OCI-LY1 (cell line): ENCODE results near the gene HIRA.

ENCODE experiments used
- H2AFZ ChIP-seq: fragments of 200-600 bp; sonication (generic), shearing (Covaris generic); 2 replicates; pipeline ENCODE4 v1.6.0; 2014; ENCODE audit warnings: antibody characterized with exemption, mild to moderate bottlenecking, low read length
- H3F3A ChIP-seq: fragments of 200-600 bp; sonication (generic), shearing (Covaris generic); 2 replicates; pipeline ENCODE4 v1.6.0; 2014; ENCODE audit warnings: mild to moderate bottlenecking, antibody characterized with exemption, low read length, moderate library complexity; ENCODE audit not compliant: insufficient read depth
- H3K27ac ChIP-seq: fragments of 200-600 bp; sonication (generic); 2 replicates; pipeline ENCODE4 v1.5.1; 2014; ENCODE audit warnings: low read length, mixed run types, mild to moderate bottlenecking, low read depth; ENCODE audit not compliant: poor library complexity, severe bottlenecking
- H3K27me3 ChIP-seq: fragments of 200-600 bp; sonication (generic); 2 replicates; pipeline ENCODE4 v1.6.0; 2014; ENCODE audit warnings: antibody characterized with exemption, mild to moderate bottlenecking, low read length, moderate library complexity; ENCODE audit not compliant: insufficient read depth
- H3K36me3 ChIP-seq: fragments of 200-600 bp; sonication (generic); 2 replicates; pipeline ENCODE4 v1.6.1; 2014; ENCODE audit warnings: mild to moderate bottlenecking, antibody characterized with exemption, low read length, moderate library complexity, mixed read lengths; ENCODE audit not compliant: insufficient read depth
- H3K4me1 ChIP-seq: fragments of 200-600 bp; sonication (generic); 2 replicates; pipeline ENCODE4 v1.5.1; 2014; ENCODE audit warnings: mild to moderate bottlenecking, low read length, moderate library complexity; ENCODE audit not compliant: insufficient read depth, severe bottlenecking
- H3K4me2 ChIP-seq: fragments of 200-600 bp; sonication (generic), shearing (Covaris generic); 2 replicates; pipeline ENCODE4 v1.6.1; 2014; ENCODE audit warnings: low read length
- H3K4me3 ChIP-seq: fragments of 200-600 bp; sonication (generic); 2 replicates; pipeline ENCODE4 v1.5.1; 2014; ENCODE audit warnings: low read length, low read depth, mild to moderate bottlenecking, mixed read lengths; ENCODE audit not compliant: poor library complexity, severe bottlenecking
- H3K79me2 ChIP-seq: fragments of 200-600 bp; shearing (Covaris generic); 2 replicates; pipeline ENCODE4 v1.6.1; 2016; ENCODE audit warnings: mixed run types, low read length, mixed read lengths; ENCODE audit not compliant: insufficient read depth
- H3K9ac ChIP-seq: fragments of 200-600 bp; sonication (generic), shearing (Covaris generic); 2 replicates; pipeline ENCODE4 v1.6.1; 2014; ENCODE audit warnings: mild to moderate bottlenecking, low read length, mixed read lengths
- H3K9me2 ChIP-seq: fragments of 200-600 bp; sonication (generic), shearing (Covaris generic); 2 replicates; pipeline ENCODE4 v1.6.1; 2014; ENCODE audit warnings: low read depth, mild to moderate bottlenecking, low read length, mixed read lengths
- H3K9me3 ChIP-seq: fragments of 200-600 bp; shearing (Covaris generic); 2 replicates; pipeline ENCODE4 v1.6.1; 2014; ENCODE audit warnings: low read length, mixed read lengths
- H4K20me1 ChIP-seq: fragments of 200-600 bp; sonication (generic), shearing (Covaris generic); 2 replicates; pipeline ENCODE4 v1.6.0; 2016; ENCODE audit warnings: mild to moderate bottlenecking, low read length; ENCODE audit not compliant: insufficient read depth
- EZH2 ChIP-seq: fragments of 200-600 bp; sonication (generic), shearing (Covaris generic); IDR thresholded peaks from 2 replicates; pipeline ENCODE4 v1.8.0; 2017; ENCODE audit warnings: borderline replicate concordance, mixed run types, mild to moderate bottlenecking, antibody characterized with exemption, low read length, moderate library complexity, mixed read lengths
- TF ChIP-seq, protein P1 (sequence below): fragments of 200-600 bp; sonication (generic), shearing (Covaris generic); IDR thresholded peaks from 2 replicates; pipeline ENCODE4 v1.5.1; 2017; ENCODE audit warnings: mild to moderate bottlenecking, antibody characterized with exemption, low read length, moderate library complexity, mixed read lengths

HIRA gene

DNA sequence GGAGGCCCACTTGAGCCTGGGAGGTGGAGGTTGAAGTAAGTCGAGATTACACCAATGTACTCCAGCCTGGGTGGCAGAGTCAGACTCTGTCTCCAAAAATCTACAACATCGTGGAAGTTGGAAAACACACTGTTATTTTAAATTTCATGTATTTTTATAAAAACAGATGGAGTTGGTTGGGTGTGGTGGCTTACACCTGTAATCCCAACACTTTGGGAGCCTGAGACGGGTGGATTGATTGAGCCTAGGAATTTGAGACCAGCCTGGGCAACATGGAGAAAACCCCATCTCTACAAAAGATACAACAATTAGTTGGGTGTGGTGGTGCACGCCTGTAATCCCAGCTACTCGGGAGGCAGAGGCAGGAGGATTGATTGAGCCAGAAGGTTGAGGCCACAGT lies 88.1 kb downstream of the HIRA start:
- no peak overlapping the region for H2AFZ ChIP-seq
- no peak overlapping the region for H3K4me3 ChIP-seq
- no peak for TF ChIP-seq EZH2
- TF ChIP-seq, protein P1, sequence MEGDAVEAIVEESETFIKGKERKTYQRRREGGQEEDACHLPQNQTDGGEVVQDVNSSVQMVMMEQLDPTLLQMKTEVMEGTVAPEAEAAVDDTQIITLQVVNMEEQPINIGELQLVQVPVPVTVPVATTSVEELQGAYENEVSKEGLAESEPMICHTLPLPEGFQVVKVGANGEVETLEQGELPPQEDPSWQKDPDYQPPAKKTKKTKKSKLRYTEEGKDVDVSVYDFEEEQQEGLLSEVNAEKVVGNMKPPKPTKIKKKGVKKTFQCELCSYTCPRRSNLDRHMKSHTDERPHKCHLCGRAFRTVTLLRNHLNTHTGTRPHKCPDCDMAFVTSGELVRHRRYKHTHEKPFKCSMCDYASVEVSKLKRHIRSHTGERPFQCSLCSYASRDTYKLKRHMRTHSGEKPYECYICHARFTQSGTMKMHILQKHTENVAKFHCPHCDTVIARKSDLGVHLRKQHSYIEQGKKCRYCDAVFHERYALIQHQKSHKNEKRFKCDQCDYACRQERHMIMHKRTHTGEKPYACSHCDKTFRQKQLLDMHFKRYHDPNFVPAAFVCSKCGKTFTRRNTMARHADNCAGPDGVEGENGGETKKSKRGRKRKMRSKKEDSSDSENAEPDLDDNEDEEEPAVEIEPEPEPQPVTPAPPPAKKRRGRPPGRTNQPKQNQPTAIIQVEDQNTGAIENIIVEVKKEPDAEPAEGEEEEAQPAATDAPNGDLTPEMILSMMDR, result no peak
- H3K9ac ChIP-seq, result no peak overlapping the region
- H3K4me2 ChIP-seq, result no peak overlapping the region
- H3K27ac ChIP-seq, result no peak overlapping the region
- H3K4me1 ChIP-seq, result no peaks in the 10 kb centered on the region
- H3K9me3 ChIP-seq, result peaks cover under 1% of the 10 kb centered on the region; the same call in 1 of the 2 replicates
- H3K79me2 ChIP-seq, result no peaks in the 10 kb centered on the region
- H3K9me2 ChIP-seq, result no peaks in the 10 kb centered on the region
- no peaks in the 10 kb centered on the region for H3K27me3 ChIP-seq
- H4K20me1 ChIP-seq, result no peaks in the 10 kb centered on the region
- no peaks in the 10 kb centered on the region for H3F3A ChIP-seq
- peaks cover 96% of the 10 kb centered on the region for H3K36me3 ChIP-seq

DNA sequence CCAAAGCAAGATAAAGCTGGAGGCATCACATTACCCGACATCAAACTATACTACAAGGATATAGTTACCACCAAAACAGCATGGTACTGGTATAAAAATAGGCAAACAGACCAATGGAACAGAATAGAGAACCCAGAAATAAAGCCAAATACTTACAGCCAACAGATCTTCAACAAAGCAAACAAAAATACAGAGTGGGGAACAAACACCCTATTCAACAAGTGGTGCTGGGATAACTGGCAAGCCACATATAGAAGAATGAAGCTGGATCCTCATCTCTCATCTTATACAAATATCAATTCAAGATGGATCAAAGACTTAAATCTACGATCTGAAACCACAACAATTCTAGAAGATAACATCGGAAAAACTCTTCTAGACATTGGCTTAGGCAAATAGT lies 90.0 kb downstream of the HIRA start:
- Histone ChIP-seq H3K27me3 (no peaks in the 10 kb centered on the region), H3K4me3 (no peak overlapping the region)

DNA sequence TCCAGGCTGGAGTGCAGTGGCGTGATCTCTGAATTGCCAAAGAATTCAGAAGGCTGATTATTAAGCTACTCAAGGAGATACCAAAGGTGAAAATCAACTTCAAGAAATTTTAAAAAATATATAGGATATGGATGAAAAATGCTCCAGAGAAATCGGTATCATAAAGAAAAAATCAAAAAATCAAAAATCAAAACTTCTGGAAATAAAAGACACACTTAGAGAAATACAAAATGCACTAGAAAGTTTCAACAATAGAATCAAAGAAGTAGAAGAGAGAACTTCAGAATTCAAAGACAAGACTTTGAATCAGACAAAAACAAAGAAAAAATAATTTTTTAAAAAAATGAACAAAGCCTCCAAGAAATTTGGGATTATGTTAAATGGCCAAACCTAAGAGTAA lies 94.4 kb downstream of the HIRA start:
- Histone ChIP-seq H3K36me3 (peaks cover 93% of the 10 kb centered on the region), H3F3A (no peaks in the 10 kb centered on the region), H3K9me2 (no peaks in the 10 kb centered on the region)

More for the DNA sequence above, 90.0 kb downstream of the HIRA start:
- Histone ChIP-seq H3K27ac (no peak overlapping the region), H2AFZ (no peak overlapping the region), H3K4me1 (no peaks in the 10 kb centered on the region), H3K79me2 (no peaks in the 10 kb centered on the region), H3F3A (no peaks in the 10 kb centered on the region), H4K20me1 (no peaks in the 10 kb centered on the region), H3K36me3 (peaks cover 98% of the 10 kb centered on the region), H3K4me2 (no peak overlapping the region), H3K9me2 (no peaks in the 10 kb centered on the region), H3K9ac (no peak overlapping the region), H3K9me3 (peaks cover 8% of the 10 kb centered on the region)
- TF ChIP-seq, protein P1, result no peak
- TF ChIP-seq EZH2, result no peak

More for the DNA sequence above, 94.4 kb downstream of the HIRA start:
- H3K4me1 ChIP-seq, result no peaks in the 10 kb centered on the region
- peaks cover 12% of the 10 kb centered on the region for H3K9me3 ChIP-seq
- no peak overlapping the region for H3K27ac ChIP-seq
- H3K27me3 ChIP-seq, result no peaks in the 10 kb centered on the region
- no peak overlapping the region for H3K9ac ChIP-seq
- no peak for TF ChIP-seq EZH2
- TF ChIP-seq, protein P1, result no peak
- H3K4me3 ChIP-seq, result no peak overlapping the region
- H4K20me1 ChIP-seq, result no peaks in the 10 kb centered on the region
- no peak overlapping the region for H2AFZ ChIP-seq
- no peak overlapping the region for H3K4me2 ChIP-seq
- H3K79me2 ChIP-seq, result no peaks in the 10 kb centered on the region
